Heart left ventricle (tissue), 13 donors: ENCODE data around the gene SIGLEC8.
A peak's percentile ranks its signal among the peaks of the same experiment; 100 is the strongest.

ENCODE experiments used
- POLR2A ChIP-seq, 2 donors: fragments of 450-650 bp; IDR thresholded peaks; one replicate each; pipeline ENCODE4 v1.6.1; 2017; ENCODE audit warnings: antibody characterized with exemption in 2 of 2, mild to moderate bottlenecking in 2 of 2, moderate library complexity in 2 of 2
- TF ChIP-seq, protein P1 (sequence below), 12 donors: fragments of 200-600 bp; sonication (generic) in 4 of 12; IDR thresholded peaks; one replicate each; pipeline versions ENCODE4 v1.5.0 to v1.8.0; 2018 to 2022; ENCODE audit warnings: antibody characterized with exemption in 12 of 12, mild to moderate bottlenecking in 5 of 12
- donor health status: ischemic (EF 13 %, LVEDD 7.1; RV severe dilation, severe dysfunction).
- donor health status: DM: no; HTN: yes; CAD: no.
- donor health status: DM: no; HTN: no; CAD: no.
- donor health status: ischemic (EF 25% LVEDD 6.9; RV normal size, moderate dysfunction).
- donor health status: ischemic (EF 25% LVEDD 5.7; RV mildly dilated, moderate dysfunction).
- donor health status: ischemic (EF 35%, LVEDD 5.7; RV mildly dilated, moderate dysfunction).
- donor health status: nonischemic (EF 11% LVEDD 7.7; RV severe dilation, severe dysfunction).
- donor health status: DM: yes; HTN: yes; CAD: no.
- donor health status: PGD.
- donor health status: ischemic (EF 29% LVEDD 5.4; RV normal size, mild dysfunction).
- donor health status: nonischemic (EF 23%, LVEDD 6.1; RV moderate dilation, normal function).

- TF ChIP-seq, protein P1, sequence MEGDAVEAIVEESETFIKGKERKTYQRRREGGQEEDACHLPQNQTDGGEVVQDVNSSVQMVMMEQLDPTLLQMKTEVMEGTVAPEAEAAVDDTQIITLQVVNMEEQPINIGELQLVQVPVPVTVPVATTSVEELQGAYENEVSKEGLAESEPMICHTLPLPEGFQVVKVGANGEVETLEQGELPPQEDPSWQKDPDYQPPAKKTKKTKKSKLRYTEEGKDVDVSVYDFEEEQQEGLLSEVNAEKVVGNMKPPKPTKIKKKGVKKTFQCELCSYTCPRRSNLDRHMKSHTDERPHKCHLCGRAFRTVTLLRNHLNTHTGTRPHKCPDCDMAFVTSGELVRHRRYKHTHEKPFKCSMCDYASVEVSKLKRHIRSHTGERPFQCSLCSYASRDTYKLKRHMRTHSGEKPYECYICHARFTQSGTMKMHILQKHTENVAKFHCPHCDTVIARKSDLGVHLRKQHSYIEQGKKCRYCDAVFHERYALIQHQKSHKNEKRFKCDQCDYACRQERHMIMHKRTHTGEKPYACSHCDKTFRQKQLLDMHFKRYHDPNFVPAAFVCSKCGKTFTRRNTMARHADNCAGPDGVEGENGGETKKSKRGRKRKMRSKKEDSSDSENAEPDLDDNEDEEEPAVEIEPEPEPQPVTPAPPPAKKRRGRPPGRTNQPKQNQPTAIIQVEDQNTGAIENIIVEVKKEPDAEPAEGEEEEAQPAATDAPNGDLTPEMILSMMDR (IDR thresholded peaks at IDR 0.05) = peak; percentile 83 to 99 (median 90)
- no peak for TF ChIP-seq POLR2A (IDR thresholded peaks at IDR 0.05)
Measured at GRCh38 chr19:51422053-51422448, 36.2 kb downstream of the SIGLEC8 start.
